T-cell (primary cell): ENCODE measurements around the gene PIGR. TPM values are rescaled to one million over a fixed set of nuclear protein-coding genes. Genes with fewer than 3 reads are reported as not detected.

Experiments
- ATAC-seq, 4 experiments: fragments of 200-7000 bp in 3 of 4; fragments of 150-1000 bp in 1 of 4; cut with Tn5 transposase; replicated peaks in 1 of 4; 1 replicate in 3 of 4; 2 replicates in 1 of 4; pipeline ENCODE4 v1.10.0; 2021; ENCODE audit warnings: moderate library complexity in 3 of 4, mild to moderate bottlenecking in 2 of 4, moderate number of reproducible peaks in 1 of 4
- CTCF ChIA-PET, 2 donors: fragments of 300-600 bp; sonication (Branson Sonifier 250); formaldehyde crosslinking; loops; one replicate each; lab custom pipeline; 2022; ENCODE audit warnings: antibody characterized with exemption in 2 of 2; lab: Charles Lee
- POLR2A ChIA-PET, 2 donors: fragments of 300-600 bp; sonication (Branson Sonifier 250); formaldehyde crosslinking; loops; one replicate each; lab custom pipeline; 2022; ENCODE audit warnings: antibody characterized with exemption in 2 of 2; lab: Charles Lee
- DNase-seq, 35 experiments: peaks; one replicate each; pipeline versions ENCODE4 v3.0.0 to v3.0.0-alpha.2; 2013 to 2023
- H3K27ac ChIP-seq: one replicate; pipeline ENCODE4 v1.5.1; 2013; ENCODE audit warnings: low read length
- H3K27me3 ChIP-seq, 2 experiments: replicated peaks in 1 of 2; 1 replicate in 1 of 2; 2 replicates in 1 of 2; pipeline versions ENCODE4 v1.6.1 to v1.7.0; 2013; ENCODE audit warnings: low read length in 1 of 2, mixed read lengths in 1 of 2; ENCODE audit not compliant: control insufficient read depth in 2 of 2, insufficient read depth in 2 of 2; ENCODE audit errors: extremely low read depth in 1 of 2
- H3K36me3 ChIP-seq, 2 donors: 1 replicate in 1 of 2; 2 replicates in 1 of 2; pipeline versions ENCODE4 v1.6.1 to v1.7.0; 2013; ENCODE audit warnings: low read length in 1 of 2; ENCODE audit not compliant: control insufficient read depth in 2 of 2, insufficient read depth in 1 of 2; ENCODE audit errors: extremely low read depth in 1 of 2
- H3K4me1 ChIP-seq, 2 experiments: 1 replicate in 1 of 2; 2 replicates in 1 of 2; pipeline versions ENCODE4 v1.6.1 to v1.7.0; 2013; ENCODE audit warnings: low read length in 2 of 2, mixed read lengths in 1 of 2; ENCODE audit not compliant: insufficient read depth in 2 of 2, control insufficient read depth in 1 of 2; ENCODE audit errors: extremely low read depth in 1 of 2
- H3K4me3 ChIP-seq, 2 donors: 1 replicate in 1 of 2; 2 replicates in 1 of 2; pipeline versions ENCODE4 v1.5.1 to v1.7.0; 2013; ENCODE audit warnings: mild to moderate bottlenecking in 2 of 2, low read length in 1 of 2, moderate library complexity in 1 of 2; ENCODE audit not compliant: control insufficient read depth in 1 of 2; ENCODE audit errors: extremely low read depth in 1 of 2
- H3K9me3 ChIP-seq: 2 replicates; pipeline ENCODE4 v1.7.0; 2013
- H3K27ac Mint-ChIP-seq, 2 donors: one replicate each; pipeline ENCODE4 v1.8.0; 2020 to 2021; ENCODE audit warnings: mild to moderate bottlenecking in 2 of 2, mixed read lengths in 2 of 2
- H3K27me3 Mint-ChIP-seq, 2 donors: one replicate each; pipeline ENCODE4 v1.8.0; 2021 to 2022; ENCODE audit warnings: mixed read lengths in 2 of 2
- H3K36me3 Mint-ChIP-seq: one replicate; pipeline ENCODE4 v1.8.0; 2021; ENCODE audit warnings: mixed read lengths
- H3K4me1 Mint-ChIP-seq, 3 donors: one replicate each; pipeline ENCODE4 v1.8.0; 2020 to 2022; ENCODE audit warnings: mixed read lengths in 3 of 3, mild to moderate bottlenecking in 1 of 3
- H3K4me3 Mint-ChIP-seq, 3 donors: one replicate each; pipeline ENCODE4 v1.8.0; 2020 to 2022; ENCODE audit warnings: mild to moderate bottlenecking in 3 of 3, mixed read lengths in 3 of 3, moderate library complexity in 3 of 3
- H3K9me3 Mint-ChIP-seq, 3 donors: one replicate each; pipeline ENCODE4 v1.8.0; 2020 to 2022; ENCODE audit warnings: mixed read lengths in 3 of 3
- WGBS: methylation state at CpG from one replicate; pipeline ENCODE4 v1.1.5; 2013; ENCODE audit warnings: missing lambda C conversion rate; ENCODE audit not compliant: insufficient coverage; 5-methylcytosine and 5-hydroxymethylcytosine counted together
- total RNA-seq, 35 experiments: library from RNA in 6 of 35; stranded (reverse) in 6 of 35; fragments of 120-200 nt in 1 of 35; gene quantifications; one replicate each; pipeline versions ENCODE4 v1.2.1 to v1.2.4 and lab custom pipeline; 2013 to 2026

The PIGR gene
- total RNA-seq, 5 donors from 2014 or later (not counting 1 experiment from before 2014, with no cell fraction given) = 2.7 to 6.7 (median 3.2) TPM; not detected in 2

GRCh38 chr1:206896261-206896660 lies 50.0 kb downstream of the PIGR start:
- no CpG with 5 or more reads among the region's 3 CpGs for WGBS
- Histone ChIP-seq H3K4me3 (no peak overlapping the region), H3K9me3 (no peaks in the 10 kb centered on the region), H3K27ac (no peak overlapping the region), H3K27me3 (peaks cover 0 to 9% of the 10 kb centered on the region in 2 experiments), H3K36me3 (no peaks in the 10 kb centered on the region), H3K4me1 (peaks cover 0 to 22% of the 10 kb centered on the region in 2 experiments)
- ChIA-PET POLR2A (no interaction called here), CTCF (interaction anchor here in 1 of 2 donors (1.1 kb wide), 1 partner anchor 12 kb away, joined by 3 read pairs; no protein-coding TSS in a partner anchor)
- Mint-ChIP-seq H3K36me3 (peaks cover 4% of the 10 kb centered on the region), H3K27me3 (no peaks in the 10 kb centered on the region), H3K4me3 (no peak overlapping the region), H3K9me3 (no peaks in the 10 kb centered on the region), H3K4me1 (peaks cover 37 to 59% (median 45%) of the 10 kb centered on the region in 3 donors), H3K27ac (peak overlapping the region in 1 of 2 donors; percentile 5)
- ATAC-seq (no peak), DNase-seq (no peak)

- CTCF ChIA-PET = interaction anchor here (0.7 to 1.2 kb wide), 4 partner anchors 13 to 86 kb away, joined by 3 to 4 read pairs (median 4); no protein-coding TSS in a partner anchor
- Mint-ChIP-seq H3K36me3 (peaks cover 8% of the 10 kb centered on the region), H3K4me3 (no peak overlapping the region), H3K27ac (peak overlapping the region in 1 of 2 donors; percentile 5), H3K27me3 (no peaks in the 10 kb centered on the region), H3K9me3 (no peaks in the 10 kb centered on the region), H3K4me1 (peaks cover 37 to 59% (median 45%) of the 10 kb centered on the region in 3 donors)
- DNase-seq (no peak), ATAC-seq (no peak)
- Histone ChIP-seq H3K36me3 (no peaks in the 10 kb centered on the region), H3K4me1 (peaks cover 2 to 19% of the 10 kb centered on the region in 2 experiments), H3K27ac (no peak overlapping the region), H3K27me3 (peaks cover 0 to 9% of the 10 kb centered on the region in 2 experiments), H3K9me3 (no peaks in the 10 kb centered on the region), H3K4me3 (no peak overlapping the region)
- 61% methylated on average over 3 of the region's 3 CpGs for WGBS
- POLR2A ChIA-PET = no interaction called here
Measured at GRCh38 chr1:206895837-206896242, 50.4 kb downstream of the PIGR start.

- Histone ChIP-seq H3K9me3 (no peaks in the 10 kb centered on the region), H3K36me3 (no peaks in the 10 kb centered on the region), H3K27ac (no peak overlapping the region), H3K27me3 (peaks cover 0 to 9% of the 10 kb centered on the region in 2 experiments), H3K4me1 (peaks cover 4 to 22% of the 10 kb centered on the region in 2 experiments), H3K4me3 (no peak overlapping the region)
- ATAC-seq (no peak), DNase-seq (no peak)
- no peak overlapping the region for H3K27ac Mint-ChIP-seq
- 83% methylated on average over 1 of the region's 3 CpGs for WGBS
- peaks cover 37 to 59% (median 45%) of the 10 kb centered on the region in 3 donors for H3K4me1 Mint-ChIP-seq
- ChIA-PET CTCF (interaction anchor here (0.7 to 1.2 kb wide), 4 partner anchors 12 to 86 kb away, joined by 3 to 4 read pairs (median 4); no protein-coding TSS in a partner anchor), POLR2A (no interaction called here)
- H3K4me3 Mint-ChIP-seq = no peak overlapping the region
- H3K27me3 Mint-ChIP-seq = no peaks in the 10 kb centered on the region
- peaks cover 9% of the 10 kb centered on the region for H3K36me3 Mint-ChIP-seq
- no peaks in the 10 kb centered on the region for H3K9me3 Mint-ChIP-seq
Measured at GRCh38 chr1:206895325-206895724, 50.9 kb downstream of the PIGR start.

- peaks cover 0 to 9% of the 10 kb centered on the region in 2 experiments for H3K27me3 ChIP-seq
- no peaks in the 10 kb centered on the region for H3K9me3 ChIP-seq
- H3K36me3 ChIP-seq = no peaks in the 10 kb centered on the region
- no peak overlapping the region for H3K4me3 ChIP-seq
- ChIA-PET POLR2A (no interaction called here), CTCF (interaction anchor here in 1 of 2 donors (0.7 kb wide), 1 partner anchor 82 kb away, joined by 5 read pairs; no protein-coding TSS in a partner anchor)
- Mint-ChIP-seq H3K4me3 (no peak overlapping the region), H3K27me3 (no peaks in the 10 kb centered on the region), H3K4me1 (peaks cover 35 to 51% (median 40%) of the 10 kb centered on the region in 3 donors), H3K27ac (no peak overlapping the region), H3K36me3 (peaks cover 9% of the 10 kb centered on the region), H3K9me3 (no peaks in the 10 kb centered on the region)
- WGBS = 80% methylated on average over 1 of the region's 2 CpGs
- DNase-seq = no peak
- peaks cover 4 to 8% of the 10 kb centered on the region in 2 experiments for H3K4me1 ChIP-seq
- H3K27ac ChIP-seq = no peak overlapping the region
- no peak for ATAC-seq
Measured at GRCh38 chr1:206893380-206893779, 52.9 kb downstream of the PIGR start.

- 100% methylated on average over 1 of the region's 3 CpGs for WGBS
- Histone ChIP-seq H3K27me3 (peaks cover 0 to 9% of the 10 kb centered on the region in 2 experiments), H3K27ac (no peak overlapping the region), H3K9me3 (no peaks in the 10 kb centered on the region), H3K4me3 (no peak overlapping the region), H3K4me1 (peaks cover 4 to 8% of the 10 kb centered on the region in 2 experiments), H3K36me3 (no peaks in the 10 kb centered on the region)
- no peaks in the 10 kb centered on the region for H3K9me3 Mint-ChIP-seq
- CTCF ChIA-PET = interaction anchor here (0.6 kb wide), 2 partner anchors 9 to 20 kb away, joined by 3 read pairs; no protein-coding TSS in a partner anchor
- DNase-seq (no peak), ATAC-seq (no peak)
- peaks cover 9% of the 10 kb centered on the region for H3K36me3 Mint-ChIP-seq
- no peak overlapping the region for H3K4me3 Mint-ChIP-seq
- H3K27me3 Mint-ChIP-seq = no peaks in the 10 kb centered on the region
- no peak overlapping the region for H3K27ac Mint-ChIP-seq
- POLR2A ChIA-PET = interaction anchor here in 1 of 2 donors (0.7 kb wide), 1 partner anchor 121 kb away, joined by 3 read pairs; no protein-coding TSS in a partner anchor
- H3K4me1 Mint-ChIP-seq = peaks cover 33 to 49% (median 38%) of the 10 kb centered on the region in 3 donors
Measured at GRCh38 chr1:206892351-206892984, 53.8 kb downstream of the PIGR start.

- Histone ChIP-seq H3K4me3 (no peak overlapping the region), H3K36me3 (no peaks in the 10 kb centered on the region), H3K27me3 (peaks cover 0 to 9% of the 10 kb centered on the region in 2 experiments), H3K4me1 (peaks cover 4 to 8% of the 10 kb centered on the region in 2 experiments), H3K9me3 (no peaks in the 10 kb centered on the region), H3K27ac (no peak overlapping the region)
- ChIA-PET POLR2A (interaction anchor here in 1 of 2 donors (0.6 kb wide), 1 partner anchor 84 kb away, joined by 3 read pairs; no protein-coding TSS in a partner anchor), CTCF (no interaction called here)
- H3K9me3 Mint-ChIP-seq = no peaks in the 10 kb centered on the region
- peaks cover 9% of the 10 kb centered on the region for H3K36me3 Mint-ChIP-seq
- no CpG with 5 or more reads among the region's 1 CpG for WGBS
- ATAC-seq = no peak
- peaks cover 27 to 39% (median 27%) of the 10 kb centered on the region in 3 donors for H3K4me1 Mint-ChIP-seq
- H3K27me3 Mint-ChIP-seq = no peaks in the 10 kb centered on the region
- DNase-seq = no peak
- peak overlapping the region in 1 of 3 donors; percentile 51 for H3K4me3 Mint-ChIP-seq
- H3K27ac Mint-ChIP-seq = peak overlapping the region in 1 of 2 donors; percentile 13
Measured at GRCh38 chr1:206891412-206891811, 54.9 kb downstream of the PIGR start.
